C4-2B (cell line): Measurements from ENCODE around the gene PARD3B.

Experiments
- H3K27ac ChIP-seq: fragments of 450-650 bp; 2 replicates; pipeline ENCODE4 v1.5.1; 2017
- ZFX ChIP-seq: fragments of 450-650 bp; IDR thresholded peaks from 2 replicates; pipeline ENCODE4 v1.6.1; 2017
- TF ChIP-seq, protein P1 (sequence below): fragments of 450-650 bp; conservative IDR thresholded peaks from 2 replicates; pipeline ENCODE4 v1.5.1; 2017; ENCODE audit warnings: mild to moderate bottlenecking

Gene PARD3B

DNA sequence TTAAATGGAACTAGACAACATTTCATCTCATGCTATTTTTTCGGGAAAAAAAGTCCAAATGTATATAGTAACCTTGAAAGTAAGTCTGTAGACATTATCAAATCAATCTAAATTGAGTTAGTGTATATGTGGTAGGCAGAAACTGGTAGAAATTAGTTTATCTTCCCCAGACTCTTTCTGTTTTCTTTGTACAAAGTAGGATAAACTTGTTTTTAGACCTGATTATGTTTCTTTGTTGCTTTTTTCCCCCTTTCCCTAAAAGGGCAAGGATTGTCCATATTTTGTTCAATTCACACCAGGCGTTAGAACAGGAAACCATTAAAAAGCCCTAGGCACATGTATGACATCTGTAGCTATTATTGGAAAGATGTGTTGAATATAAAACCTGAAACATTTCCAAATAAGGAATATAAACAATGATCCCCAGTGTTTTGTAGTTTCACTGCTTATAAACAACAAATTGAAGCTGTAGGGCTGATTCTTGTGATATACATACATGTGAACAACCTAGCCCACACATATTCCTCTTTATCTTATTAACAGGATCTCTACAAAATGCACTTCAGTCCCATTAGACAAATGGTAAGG is 528.3 kb downstream of the PARD3B start:
- TF ChIP-seq, protein P1, sequence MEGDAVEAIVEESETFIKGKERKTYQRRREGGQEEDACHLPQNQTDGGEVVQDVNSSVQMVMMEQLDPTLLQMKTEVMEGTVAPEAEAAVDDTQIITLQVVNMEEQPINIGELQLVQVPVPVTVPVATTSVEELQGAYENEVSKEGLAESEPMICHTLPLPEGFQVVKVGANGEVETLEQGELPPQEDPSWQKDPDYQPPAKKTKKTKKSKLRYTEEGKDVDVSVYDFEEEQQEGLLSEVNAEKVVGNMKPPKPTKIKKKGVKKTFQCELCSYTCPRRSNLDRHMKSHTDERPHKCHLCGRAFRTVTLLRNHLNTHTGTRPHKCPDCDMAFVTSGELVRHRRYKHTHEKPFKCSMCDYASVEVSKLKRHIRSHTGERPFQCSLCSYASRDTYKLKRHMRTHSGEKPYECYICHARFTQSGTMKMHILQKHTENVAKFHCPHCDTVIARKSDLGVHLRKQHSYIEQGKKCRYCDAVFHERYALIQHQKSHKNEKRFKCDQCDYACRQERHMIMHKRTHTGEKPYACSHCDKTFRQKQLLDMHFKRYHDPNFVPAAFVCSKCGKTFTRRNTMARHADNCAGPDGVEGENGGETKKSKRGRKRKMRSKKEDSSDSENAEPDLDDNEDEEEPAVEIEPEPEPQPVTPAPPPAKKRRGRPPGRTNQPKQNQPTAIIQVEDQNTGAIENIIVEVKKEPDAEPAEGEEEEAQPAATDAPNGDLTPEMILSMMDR: no peak
- no peak for TF ChIP-seq ZFX

DNA sequence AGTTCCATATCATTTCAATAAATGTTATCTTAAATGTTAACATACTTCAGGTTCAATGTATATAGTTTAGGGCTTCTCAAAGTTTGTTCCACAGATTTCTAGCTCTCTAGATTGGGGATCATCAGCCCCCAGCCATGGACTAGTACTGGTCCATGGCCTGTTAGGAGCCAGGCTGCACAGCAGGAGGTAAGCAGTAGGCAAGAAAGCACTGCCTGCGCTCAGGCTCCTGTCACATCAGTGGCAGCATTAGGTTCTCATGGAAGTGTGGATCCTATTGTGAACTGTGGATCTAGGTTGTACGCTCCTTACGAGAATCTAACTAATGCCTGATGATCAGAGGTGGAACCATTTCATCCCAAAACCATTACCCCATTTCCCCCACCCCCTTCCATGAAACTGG is 531.1 kb downstream of the PARD3B start:
- no peak for TF ChIP-seq ZFX
- TF ChIP-seq, protein P1: no peak
- no peak overlapping the region for H3K27ac ChIP-seq

More for the DNA sequence above, 528.3 kb downstream of the PARD3B start:
- no peak overlapping the region for H3K27ac ChIP-seq

DNA sequence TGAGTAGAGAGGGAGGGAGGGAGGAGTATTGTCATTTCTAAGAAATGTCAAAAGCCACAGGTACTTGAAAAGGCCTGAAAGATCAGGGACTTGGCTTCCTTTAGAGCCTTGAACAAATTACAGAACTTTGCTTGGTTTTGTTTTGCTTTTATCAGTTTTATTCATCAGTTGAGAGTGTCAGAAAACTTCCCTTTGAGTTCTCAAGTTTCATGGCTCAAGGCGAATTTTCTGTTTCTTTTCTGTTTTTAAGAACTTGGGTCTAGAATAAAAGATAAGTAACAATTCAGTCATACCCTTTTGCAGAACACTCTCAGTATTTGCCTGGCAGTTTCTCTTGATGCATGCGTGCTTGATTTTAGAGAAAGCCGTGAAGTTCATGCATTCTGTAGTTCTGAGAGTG is 531.9 kb downstream of the PARD3B start:
- TF ChIP-seq ZFX: no peak
- TF ChIP-seq, protein P1: no peak
- no peak overlapping the region for H3K27ac ChIP-seq

DNA sequence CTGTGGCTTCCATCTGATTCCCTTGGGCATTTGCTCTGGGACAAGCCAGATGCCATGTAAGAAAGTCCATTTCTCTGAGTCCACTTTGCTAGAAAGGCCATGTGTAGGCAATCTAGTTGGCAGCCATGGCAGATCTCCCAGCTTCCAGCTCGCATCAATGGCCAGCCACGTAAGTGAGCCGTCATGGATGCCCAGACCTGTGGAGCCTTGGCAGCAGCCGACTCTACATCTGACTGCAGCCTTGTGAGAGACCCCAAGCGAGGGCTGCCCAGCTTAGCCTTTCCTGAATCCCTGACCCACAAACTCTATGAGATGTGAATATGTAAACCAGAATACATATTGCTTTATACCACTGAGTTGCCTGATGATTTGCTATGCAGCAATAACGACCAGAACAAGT is 533.5 kb downstream of the PARD3B start:
- no peak overlapping the region for H3K27ac ChIP-seq
- no peak for TF ChIP-seq ZFX
- TF ChIP-seq, protein P1: no peak

DNA sequence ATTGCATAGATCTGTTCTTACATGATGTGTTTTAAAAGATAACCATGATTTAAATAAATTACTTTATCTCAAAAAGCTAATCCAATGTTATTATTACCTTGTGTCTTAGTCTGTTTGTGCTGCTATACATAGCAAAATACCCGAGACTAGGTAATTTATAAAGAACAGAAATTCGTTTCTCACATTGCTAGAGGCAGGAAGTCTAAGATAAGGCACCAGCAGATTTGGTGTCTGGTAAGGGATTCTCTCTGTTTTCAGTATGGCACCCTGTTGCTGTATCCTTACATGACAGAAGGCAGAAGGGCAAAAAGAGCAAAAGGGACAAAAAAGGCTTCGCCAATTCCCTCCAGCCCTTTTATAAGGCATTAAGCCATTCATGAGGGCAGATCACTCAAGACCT is 533.9 kb downstream of the PARD3B start:
- TF ChIP-seq, protein P1: no peak
- no peak for TF ChIP-seq ZFX
- no peak overlapping the region for H3K27ac ChIP-seq

DNA sequence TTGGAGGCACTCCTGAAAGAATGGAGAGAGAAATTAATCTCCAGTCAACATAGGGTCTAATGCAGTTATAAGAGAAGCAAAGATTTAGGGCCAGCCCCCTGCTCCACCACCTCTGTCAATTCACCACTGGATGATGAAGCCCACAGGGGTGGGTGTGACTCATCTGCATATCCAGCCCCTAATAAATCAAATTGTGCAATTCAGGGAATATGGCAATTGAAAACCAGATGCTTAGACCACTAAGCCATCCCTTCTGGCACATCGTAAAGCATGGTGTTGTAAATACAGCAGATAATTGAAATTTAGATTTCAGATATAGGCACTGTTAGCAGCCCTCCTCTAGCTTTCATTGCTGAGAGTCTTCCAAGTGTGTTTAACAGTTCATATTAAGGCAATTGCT is 541.4 kb downstream of the PARD3B start:
- H3K27ac ChIP-seq: no peak overlapping the region
- TF ChIP-seq, protein P1: no peak
- no peak for TF ChIP-seq ZFX

DNA sequence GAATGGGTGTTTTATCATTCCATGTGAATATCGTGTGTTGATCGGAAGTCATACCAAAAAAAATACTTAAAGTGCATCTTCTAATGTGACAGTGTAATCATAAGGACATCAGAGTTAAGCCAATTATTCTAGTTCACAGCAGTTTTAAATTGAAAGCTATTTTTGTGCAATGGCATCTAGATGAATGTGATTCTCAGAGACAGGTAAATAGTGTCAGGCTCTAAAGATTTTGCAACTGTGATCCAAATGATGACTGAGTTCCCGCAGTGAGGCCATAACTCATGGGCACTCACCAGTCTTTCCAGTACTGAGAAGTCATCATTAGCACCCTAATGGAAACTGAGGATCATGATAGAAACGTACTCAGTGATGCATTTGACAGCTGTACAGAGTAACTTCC is 542.6 kb downstream of the PARD3B start:
- no peak overlapping the region for H3K27ac ChIP-seq
- TF ChIP-seq, protein P1: no peak
- TF ChIP-seq ZFX: no peak
